HG03460 (cell line): ENCODE measurements around the gene NKX6-2.

Source experiments
- ATAC-seq: cut with Tn5 transposase; IDR thresholded peaks from one replicate; pipeline ENCODE4 v1.9.1; 2021; ENCODE audit not compliant: unreplicated experiment

Gene NKX6-2

DNA sequence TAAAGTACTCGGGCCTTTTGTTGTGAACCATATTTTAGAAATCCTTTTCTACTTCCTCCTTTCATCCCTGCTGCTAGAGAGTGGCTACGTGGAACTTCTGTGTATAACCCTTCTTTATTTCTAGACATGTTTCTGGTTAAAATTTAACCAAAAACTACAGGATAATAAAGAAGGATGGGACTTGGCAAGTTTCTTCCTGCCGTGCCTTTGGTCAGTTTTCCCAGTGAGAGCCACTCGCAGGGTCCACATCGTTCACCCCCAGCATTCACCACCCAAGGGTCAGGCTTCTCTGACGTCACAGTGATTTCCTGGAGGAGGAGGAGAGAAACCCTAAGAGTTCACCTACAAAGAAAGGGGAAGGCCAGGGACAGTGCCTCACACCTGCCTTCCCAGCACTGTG lies 45.4 kb downstream of the NKX6-2 start:
- ATAC-seq = no peak

DNA sequence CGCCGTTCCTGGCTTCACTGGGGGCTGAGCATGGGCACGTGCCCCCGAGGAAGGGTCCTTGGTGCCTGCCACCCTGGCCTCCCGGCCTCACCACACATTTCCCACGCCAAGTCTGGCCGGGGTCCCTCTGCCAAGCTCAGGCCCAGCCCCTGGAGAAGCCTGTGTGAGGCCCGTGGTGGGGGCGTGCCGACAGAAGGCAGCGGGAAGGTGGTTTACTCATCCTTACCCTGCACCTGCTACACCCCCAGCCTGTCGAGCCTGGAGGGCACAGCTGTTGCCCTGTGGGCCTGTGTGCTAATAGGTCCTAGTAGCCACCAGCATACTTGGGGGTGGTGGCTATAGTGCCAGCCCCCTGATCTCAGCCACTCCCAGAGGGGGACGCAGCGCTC lies 46.7 kb downstream of the NKX6-2 start:
- ATAC-seq = no peak

DNA sequence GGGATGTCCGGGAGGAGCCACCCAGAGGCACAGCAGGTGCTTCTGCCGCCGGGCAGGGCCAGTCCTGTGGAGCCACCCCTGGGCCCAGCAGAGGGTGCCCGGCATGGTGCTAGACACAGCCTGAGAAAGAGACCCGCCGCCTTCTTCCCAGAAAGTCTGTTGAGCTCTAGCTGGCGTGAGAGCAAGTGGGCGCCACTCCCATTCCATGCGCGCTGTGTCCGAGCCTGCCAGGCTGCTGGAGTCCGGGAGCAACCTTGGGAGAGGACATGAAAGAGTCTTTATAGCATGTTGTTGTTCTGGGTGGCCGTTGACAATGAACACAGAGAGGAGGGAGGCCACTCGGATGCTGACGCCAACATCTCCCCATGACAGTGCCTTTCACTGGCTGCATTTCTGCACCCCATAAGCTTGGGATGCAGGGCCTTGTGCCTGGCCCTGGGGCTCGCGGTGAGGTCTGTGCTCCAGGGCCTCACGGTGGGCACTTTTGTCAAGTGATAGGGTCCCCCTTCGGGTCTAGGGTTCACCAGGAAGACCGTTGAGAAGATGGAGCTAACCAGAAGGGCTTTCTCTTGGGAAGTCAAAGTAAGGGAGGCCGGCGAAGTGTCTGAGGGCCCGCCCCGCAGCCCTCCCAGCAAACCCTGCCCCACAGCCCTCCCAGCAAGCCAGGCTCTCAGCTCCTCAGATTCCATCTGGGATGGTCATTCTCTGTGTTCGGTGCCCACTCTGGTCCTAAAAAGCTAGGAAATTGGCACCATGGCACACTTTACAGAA lies 47.3 kb downstream of the NKX6-2 start:
- no peak for ATAC-seq

DNA sequence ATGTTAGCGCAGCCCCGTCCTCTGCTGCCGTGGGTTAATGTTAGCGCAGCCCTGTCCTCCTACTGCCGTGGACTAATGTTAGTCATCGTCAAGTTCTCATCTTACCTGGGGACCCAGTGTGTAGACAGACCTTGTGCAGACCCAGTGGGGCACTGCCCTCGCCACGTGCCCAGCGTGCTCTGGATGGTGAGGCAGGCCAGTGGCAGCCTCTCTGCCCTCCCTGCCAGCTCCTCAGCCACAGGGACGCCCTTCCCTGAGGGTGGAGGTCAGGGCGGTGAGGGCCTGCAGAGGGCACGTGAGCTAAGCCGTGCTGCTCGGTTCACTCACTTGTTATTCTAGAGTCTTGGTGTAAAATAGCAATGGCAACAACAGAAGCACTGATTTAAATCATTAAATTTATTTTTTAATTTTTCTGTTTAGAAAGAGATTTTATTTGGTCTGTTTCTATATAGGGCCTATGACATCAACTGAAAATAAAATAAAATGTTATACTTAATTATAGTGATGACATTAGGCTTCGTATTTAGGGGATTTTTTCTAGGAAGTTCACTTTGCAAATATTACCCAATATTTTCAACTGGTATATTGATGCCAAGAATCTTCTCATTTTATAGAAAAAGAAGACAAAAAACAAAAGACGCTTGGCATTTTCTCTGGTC lies 48.4 kb downstream of the NKX6-2 start:
- no peak for ATAC-seq

DNA sequence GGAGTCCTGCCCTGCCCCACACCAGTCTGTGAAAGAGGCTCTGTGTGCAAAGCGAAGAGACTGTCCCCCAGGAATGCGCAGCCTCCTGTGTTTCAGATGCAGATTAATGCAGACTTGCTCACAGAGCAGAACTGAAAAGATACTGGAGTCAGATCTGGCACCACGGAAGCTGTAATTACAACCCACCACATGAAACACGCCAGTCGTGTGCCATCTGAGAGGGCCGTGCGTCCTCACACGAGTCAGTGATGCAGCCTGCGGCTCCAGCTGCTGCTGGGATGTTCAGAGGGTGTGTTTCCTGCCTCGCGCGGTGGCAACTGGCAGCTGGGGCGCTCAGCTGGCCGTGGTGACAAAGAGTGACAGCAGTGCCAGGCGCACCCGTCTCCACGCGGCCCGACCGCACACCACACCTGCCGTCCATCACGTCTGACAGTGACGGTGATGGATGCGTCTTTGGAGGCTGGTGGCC lies 50.0 kb downstream of the NKX6-2 start:
- no peak for ATAC-seq

DNA sequence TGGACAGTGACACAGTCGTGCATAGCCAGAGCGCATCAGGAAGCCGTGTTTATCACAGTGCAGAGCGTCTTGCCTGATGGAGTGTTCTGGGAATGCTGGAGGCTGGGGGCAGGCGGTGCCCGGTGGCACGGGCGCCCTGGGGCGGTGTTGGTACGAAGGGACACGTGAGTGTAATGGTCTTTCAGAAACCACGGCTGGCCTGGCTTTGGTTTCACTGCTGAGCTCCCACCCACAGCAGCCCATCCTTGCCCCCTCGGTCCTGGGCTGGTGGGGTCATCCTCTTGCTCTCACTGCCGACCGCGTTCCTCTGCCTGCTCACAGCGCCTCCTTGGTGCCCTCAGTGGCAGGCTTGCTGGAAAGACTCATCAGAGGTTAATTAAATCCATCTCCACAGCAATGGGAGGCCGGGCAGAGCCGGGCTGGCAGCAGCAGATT lies 50.6 kb downstream of the NKX6-2 start:
- ATAC-seq = no peak

DNA sequence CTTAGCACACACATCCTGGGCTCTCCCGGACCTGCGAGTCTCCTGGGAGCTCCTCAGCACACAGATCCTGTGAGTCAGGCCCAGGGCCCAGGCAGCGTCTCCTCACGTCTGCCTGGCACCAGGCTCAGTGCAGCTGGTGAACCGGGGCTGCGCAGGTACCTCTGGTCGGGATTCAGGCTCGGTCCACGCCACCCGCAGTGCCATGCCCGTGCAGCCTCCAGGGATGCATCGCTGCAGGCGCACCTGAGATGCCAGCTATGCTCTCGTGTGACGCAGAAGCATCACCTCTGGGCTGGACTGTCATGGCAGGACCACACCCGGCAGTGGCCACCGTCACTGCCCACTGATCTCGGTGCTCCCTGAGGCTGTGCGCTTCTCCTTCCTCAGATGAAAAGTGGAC lies 52.0 kb downstream of the NKX6-2 start:
- no peak for ATAC-seq
